K562 (cell line): Measurements from ENCODE around the gene FTSJ1.

ENCODE experiments used
- EGR1 ChIP-seq: fragments of 450-650 bp; conservative IDR thresholded peaks from 2 replicates; pipeline ENCODE4 v1.6.1; 2017; ENCODE audit warnings: mild to moderate bottlenecking
- GABPA ChIP-seq: fragments of 200-800 bp; sonication (Bioruptor generic); conservative IDR thresholded peaks from 2 replicates; pipeline ENCODE4 v1.6.1; 2016; ENCODE audit warnings: low read depth, missing genetic modification characterization, missing compliant biosample characterization
- ZFP91 ChIP-seq: sonication (generic); formaldehyde crosslinking; IDR thresholded peaks from 2 replicates; pipeline ENCODE4 v1.8.0; 2022; ENCODE audit warnings: mild to moderate bottlenecking, missing genetic modification reagents
- ZNF146 ChIP-seq: IDR thresholded peaks from one replicate; pipeline ENCODE4 v1.6.1; 2018; ENCODE audit warnings: missing compliant biosample characterization; ENCODE audit not compliant: unreplicated experiment
- ZSCAN32 ChIP-seq: fragments of 450-650 bp; formaldehyde crosslinking; IDR thresholded peaks from 2 replicates; pipeline ENCODE4 v1.4.0; 2020; ENCODE audit warnings: mild to moderate bottlenecking, moderate library complexity
- TF ChIP-seq, protein P1 (sequence below): fragments of 450-650 bp; IDR thresholded peaks from 2 replicates; pipeline ENCODE4 v1.6.1; 2017; ENCODE audit warnings: antibody characterized with exemption, mild to moderate bottlenecking

GRCh38 chrX:48504261-48504660 lies 28.3 kb downstream of the FTSJ1 start:
- TF ChIP-seq ZNF146 (CRISPR knock-in tag) (no peak), ZSCAN32 (CRISPR knock-in tag) (no peak), ZFP91 (no peak), EGR1 (no peak), GABPA (tag) (no peak)
- TF ChIP-seq, protein P1, sequence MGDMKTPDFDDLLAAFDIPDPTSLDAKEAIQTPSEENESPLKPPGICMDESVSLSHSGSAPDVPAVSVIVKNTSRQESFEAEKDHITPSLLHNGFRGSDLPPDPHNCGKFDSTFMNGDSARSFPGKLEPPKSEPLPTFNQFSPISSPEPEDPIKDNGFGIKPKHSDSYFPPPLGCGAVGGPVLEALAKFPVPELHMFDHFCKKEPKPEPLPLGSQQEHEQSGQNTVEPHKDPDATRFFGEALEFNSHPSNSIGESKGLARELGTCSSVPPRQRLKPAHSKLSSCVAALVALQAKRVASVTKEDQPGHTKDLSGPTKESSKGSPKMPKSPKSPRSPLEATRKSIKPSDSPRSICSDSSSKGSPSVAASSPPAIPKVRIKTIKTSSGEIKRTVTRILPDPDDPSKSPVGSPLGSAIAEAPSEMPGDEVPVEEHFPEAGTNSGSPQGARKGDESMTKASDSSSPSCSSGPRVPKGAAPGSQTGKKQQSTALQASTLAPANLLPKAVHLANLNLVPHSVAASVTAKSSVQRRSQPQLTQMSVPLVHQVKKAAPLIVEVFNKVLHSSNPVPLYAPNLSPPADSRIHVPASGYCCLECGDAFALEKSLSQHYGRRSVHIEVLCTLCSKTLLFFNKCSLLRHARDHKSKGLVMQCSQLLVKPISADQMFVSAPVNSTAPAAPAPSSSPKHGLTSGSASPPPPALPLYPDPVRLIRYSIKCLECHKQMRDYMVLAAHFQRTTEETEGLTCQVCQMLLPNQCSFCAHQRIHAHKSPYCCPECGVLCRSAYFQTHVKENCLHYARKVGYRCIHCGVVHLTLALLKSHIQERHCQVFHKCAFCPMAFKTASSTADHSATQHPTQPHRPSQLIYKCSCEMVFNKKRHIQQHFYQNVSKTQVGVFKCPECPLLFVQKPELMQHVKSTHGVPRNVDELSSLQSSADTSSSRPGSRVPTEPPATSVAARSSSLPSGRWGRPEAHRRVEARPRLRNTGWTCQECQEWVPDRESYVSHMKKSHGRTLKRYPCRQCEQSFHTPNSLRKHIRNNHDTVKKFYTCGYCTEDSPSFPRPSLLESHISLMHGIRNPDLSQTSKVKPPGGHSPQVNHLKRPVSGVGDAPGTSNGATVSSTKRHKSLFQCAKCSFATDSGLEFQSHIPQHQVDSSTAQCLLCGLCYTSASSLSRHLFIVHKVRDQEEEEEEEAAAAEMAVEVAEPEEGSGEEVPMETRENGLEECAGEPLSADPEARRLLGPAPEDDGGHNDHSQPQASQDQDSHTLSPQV, result no peak
